ENCODE results near the gene CCNF. TPM values are rescaled to one million over a fixed set of nuclear protein-coding genes. Genes with fewer than 3 reads are reported as not detected.
A peak's percentile ranks its signal among the peaks of the same experiment; 100 is the strongest.

The CCNF gene
- total RNA-seq, 1 donor from 2014 or later: 2.0 TPM

GRCh38 chr16:2498531-2499253 is 69.4 kb downstream of the CCNF start:
- DNase-seq (ENCODE audit: low spot score) (peak; percentile 82), ATAC-seq (peak; percentile 58)

GRCh38 chr16:2499454-2499853 is 70.2 kb downstream of the CCNF start:
- DNase-seq (ENCODE audit: low spot score) (peak; percentile 46), ATAC-seq (no peak)

DNA sequence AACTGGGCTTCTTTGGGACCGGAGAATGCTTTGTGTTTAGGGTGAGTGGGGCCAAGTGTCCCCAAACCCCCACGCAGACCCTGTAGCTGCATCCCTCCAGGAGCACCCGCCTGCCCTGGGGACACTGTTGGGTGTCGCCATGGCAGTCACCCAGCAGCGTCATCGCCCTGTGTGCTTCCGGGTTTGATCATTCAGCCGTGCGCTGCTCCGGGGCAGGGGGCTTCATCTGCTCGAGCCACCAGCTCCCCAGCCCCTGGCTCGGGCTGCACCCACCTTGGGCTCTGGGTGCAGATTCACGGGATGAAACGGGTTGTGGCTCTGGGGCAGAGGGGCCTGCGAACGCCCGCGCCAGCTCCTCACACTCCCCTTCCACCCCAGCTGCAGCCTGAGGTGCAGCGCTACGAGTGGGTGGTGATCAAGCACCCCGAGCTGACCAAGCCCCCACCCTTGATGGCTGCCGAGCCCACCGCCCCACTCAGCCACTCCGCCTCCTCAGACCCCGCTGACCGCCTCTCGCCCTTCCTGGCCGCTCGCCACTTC is 70.7 kb downstream of the CCNF start:
- ATAC-seq: no peak
- peak; percentile 46 for DNase-seq (ENCODE audit: low spot score)

DNA sequence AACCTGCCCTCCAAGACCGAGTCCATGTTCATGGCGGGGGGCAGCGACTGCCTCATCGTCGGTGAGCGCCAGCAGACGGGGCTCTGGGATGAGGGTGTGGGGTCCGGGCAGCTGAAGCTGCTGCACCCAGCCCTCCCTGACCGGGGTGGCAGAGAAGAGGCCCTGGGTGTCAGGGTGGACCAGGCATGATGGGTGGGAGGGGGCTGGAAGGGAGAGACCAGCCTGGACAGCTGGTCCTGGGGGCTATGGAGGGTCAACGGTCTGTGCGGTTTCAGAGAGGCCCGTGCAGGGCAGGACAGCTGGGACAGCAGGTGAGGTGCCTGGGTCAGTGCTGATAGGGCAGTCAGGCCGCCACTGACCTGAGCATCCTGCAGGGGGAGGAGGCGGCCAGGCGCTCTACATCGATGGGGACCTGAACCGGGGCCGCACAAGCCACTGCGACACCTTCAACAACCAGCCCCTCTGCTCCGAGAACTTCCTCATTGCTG is 71.2 kb downstream of the CCNF start:
- DNase-seq (ENCODE audit: low spot score) (peak; percentile 50), ATAC-seq (peak; percentile 11)

DNA sequence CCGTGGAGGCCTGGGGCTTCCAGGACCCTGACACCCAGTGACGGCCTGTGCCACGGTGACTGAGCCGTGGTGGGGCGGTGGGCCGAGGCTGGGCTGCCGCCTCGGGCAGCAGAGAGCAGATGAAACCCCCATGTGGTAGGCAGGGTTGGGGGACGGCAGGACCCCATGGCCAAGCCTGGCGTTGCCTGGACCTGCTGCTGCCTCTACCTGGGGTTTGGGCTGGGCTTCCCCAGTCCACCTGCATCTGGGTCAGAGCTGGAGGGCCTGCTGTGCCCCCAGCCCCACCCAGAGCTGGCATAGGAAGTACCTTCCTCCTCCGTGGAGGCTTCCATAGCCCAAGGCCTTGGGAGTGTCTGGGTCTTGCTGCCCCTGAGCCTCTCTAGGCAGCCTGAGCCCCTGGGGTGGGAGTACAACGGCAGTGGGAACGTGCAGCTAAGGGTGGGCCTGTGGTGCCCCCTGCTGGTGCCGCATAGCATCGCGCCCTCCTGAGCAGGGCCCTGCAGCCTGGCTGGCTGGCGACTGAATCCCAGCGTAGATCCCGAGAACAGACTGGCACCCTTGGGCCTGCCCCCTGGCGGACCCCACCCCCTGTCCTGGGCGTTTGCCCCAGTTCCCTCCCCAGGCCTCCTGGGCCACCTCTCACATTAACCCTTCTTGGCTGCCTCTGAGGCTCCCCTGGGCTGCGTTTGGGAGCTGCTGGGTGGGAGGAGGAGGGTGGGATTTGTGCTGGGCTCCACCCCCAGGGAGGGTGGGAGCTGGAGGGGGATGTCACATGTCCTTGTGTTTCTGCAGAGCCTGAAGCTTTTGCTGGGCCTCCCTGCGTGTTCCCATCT is 71.9 kb downstream of the CCNF start:
- DNase-seq (ENCODE audit: low spot score): peak; percentile 81
- ATAC-seq: peak; percentile 75

DNA sequence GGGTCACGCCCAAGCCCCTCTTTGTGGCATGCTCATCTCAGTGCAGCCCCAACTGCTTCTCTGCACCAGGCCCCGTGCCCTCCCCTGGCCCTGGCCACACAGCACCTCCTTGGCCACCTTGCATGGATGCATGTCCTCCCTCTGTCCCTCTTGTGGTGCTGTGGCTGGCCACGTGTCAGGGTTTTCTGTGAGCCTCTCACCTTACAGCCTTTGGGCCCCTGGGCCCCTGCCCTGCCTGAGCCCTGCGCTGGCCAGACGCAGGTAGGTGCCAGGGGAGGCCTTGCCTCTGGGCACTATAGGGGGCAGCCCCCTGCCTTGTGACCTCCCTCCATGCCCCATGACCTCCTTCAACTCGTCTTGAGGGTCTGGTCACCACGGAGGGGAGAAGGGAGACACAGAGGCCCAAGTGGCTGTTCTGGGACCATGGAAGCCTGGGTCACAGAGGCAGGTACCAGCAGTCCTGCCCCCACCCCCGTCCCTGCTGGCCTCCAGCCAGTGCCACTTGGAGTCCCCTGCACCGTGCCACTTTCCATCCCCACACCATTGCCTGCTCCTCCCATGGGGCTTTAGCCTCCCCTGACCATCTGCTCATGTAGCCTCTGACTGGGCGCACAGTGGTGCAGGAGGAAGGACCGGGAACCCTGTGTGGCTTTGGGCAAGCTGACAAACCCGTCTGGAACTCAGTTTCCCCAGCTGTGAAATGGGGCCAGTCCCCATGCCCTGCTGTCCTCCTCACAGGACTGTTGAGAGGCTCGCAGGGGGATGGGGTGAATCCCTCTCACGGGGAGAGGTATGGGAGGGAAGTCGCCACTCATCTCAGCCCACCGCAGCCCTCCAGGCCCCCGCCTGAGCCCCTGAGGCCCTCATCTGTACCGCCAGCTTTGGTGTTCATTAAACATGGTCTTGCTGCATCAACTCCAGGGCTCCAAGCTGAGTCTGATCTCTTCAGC is 73.0 kb downstream of the CCNF start:
- ATAC-seq: no peak
- DNase-seq (ENCODE audit: low spot score): peak; percentile 47

DNA sequence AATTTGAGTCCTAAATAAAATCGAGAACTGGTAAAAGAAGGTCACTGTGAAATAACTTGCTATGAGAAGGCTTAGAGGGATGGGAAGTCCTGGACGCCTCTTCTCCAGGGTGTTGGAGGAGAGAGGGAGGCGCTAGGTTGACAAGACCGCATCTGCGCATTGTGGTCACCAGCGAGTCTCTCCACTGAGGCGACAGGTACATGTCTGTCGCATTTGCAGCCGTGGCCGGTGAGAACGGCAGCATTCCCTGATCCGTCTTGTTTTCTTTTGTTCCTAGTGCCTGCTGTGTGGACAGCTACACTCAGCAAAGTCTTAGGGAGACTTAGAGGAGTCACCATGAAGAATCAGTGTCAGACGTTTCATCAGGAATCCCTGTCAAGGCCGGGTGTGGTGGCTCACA is 76.4 kb downstream of the CCNF start:
- ATAC-seq (no peak), DNase-seq (ENCODE audit: low spot score) (no peak)

DNA sequence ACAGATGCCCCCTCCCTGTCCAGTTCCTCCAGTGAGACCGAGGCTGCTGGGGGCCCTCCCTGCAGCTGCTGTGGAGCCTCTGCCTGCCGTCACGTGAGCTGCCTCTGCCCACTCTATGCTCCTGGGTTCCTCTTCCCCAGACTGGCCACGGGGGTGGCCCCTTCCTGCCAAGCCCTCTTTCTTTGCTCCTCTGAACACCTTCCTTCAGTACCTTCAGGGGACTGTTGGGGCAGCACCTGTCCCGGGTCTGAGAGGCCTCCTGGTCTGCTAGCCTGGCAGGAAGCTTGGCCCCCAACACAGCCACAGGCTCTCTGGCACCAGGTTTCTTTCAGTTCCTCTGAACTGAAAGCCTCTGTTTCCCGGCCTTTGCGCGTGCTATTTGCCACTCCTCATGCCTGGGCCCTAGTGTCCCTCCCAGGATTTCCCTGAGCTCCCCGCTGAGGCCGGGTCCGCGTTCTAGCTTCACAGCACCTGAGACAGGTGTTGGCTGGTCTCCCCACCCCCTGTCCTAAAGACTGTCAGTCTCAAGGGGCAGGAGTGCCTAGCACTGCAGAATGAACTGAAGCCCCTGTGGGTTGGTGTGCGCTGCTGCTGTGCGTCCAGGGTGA is 77.9 kb downstream of the CCNF start:
- DNase-seq (ENCODE audit: low spot score): no peak
- ATAC-seq: peak; percentile 17

DNA sequence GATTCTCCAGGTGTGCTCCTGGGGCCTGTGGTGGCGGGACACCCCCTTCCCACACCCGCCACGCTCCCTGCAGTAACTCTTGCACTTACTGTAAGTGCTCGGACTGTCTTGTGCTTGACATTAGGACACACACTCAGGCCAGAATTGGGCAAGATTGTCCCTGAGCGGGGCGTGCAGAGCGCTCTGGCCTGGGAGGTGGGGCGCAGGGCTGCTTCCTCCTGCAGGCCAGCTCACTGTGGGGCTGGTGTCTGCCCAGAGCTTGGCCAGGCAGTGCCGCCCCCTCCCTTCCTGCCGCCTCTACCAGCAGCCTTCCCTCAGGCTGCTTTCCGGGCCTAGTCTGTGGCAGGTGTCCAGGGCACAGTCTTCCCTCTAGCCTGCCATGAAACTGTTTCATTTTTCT is 78.4 kb downstream of the CCNF start:
- DNase-seq (ENCODE audit: low spot score) (peak; percentile 53), ATAC-seq (peak; percentile 45)

Other genes with a start within 250 kb of the CCNF start
- 0.05 TPM for gene CASKIN1, start 232.8 kb upstream of the CCNF start, total RNA-seq
- 16.9 TPM for gene MLST8, start 224.0 kb upstream of the CCNF start, total RNA-seq
- 5.3 TPM for gene BRICD5, start 218.6 kb upstream of the CCNF start, total RNA-seq
- gene PGP, start 214.6 kb upstream of the CCNF start, total RNA-seq: 7.5 TPM
- gene E4F1, start 205.9 kb upstream of the CCNF start, total RNA-seq: 12.7 TPM
- gene DNASE1L2, start 193.0 kb upstream of the CCNF start, total RNA-seq: 1.2 TPM
- gene ECI1, start 177.9 kb upstream of the CCNF start, total RNA-seq: 171 TPM
- 32.1 TPM for gene RNPS1, start 161.3 kb upstream of the CCNF start, total RNA-seq
- 1.9 TPM for gene ABCA3, start 88.7 kb upstream of the CCNF start, total RNA-seq
- 0.63 TPM for gene TEDC2, start 30.7 kb downstream of the CCNF start, total RNA-seq
- 3.6 TPM for gene NTN3, start 41.9 kb downstream of the CCNF start, total RNA-seq
- 32.5 TPM for gene TBC1D24, start 45.7 kb downstream of the CCNF start, total RNA-seq
- gene ATP6V0C, start 84.5 kb downstream of the CCNF start, total RNA-seq: 87.0 TPM
- 22.2 TPM for gene AMDHD2, start 90.9 kb downstream of the CCNF start, total RNA-seq
- gene CEMP1, start 102.0 kb downstream of the CCNF start, total RNA-seq: 0.20 TPM
- gene PDPK1, start 108.6 kb downstream of the CCNF start, total RNA-seq: 27.4 TPM